ENCODE measurements around the gene AGBL4.
A peak's percentile ranks its signal among the peaks of the same experiment; 100 is the strongest.

The AGBL4 gene

DNA sequence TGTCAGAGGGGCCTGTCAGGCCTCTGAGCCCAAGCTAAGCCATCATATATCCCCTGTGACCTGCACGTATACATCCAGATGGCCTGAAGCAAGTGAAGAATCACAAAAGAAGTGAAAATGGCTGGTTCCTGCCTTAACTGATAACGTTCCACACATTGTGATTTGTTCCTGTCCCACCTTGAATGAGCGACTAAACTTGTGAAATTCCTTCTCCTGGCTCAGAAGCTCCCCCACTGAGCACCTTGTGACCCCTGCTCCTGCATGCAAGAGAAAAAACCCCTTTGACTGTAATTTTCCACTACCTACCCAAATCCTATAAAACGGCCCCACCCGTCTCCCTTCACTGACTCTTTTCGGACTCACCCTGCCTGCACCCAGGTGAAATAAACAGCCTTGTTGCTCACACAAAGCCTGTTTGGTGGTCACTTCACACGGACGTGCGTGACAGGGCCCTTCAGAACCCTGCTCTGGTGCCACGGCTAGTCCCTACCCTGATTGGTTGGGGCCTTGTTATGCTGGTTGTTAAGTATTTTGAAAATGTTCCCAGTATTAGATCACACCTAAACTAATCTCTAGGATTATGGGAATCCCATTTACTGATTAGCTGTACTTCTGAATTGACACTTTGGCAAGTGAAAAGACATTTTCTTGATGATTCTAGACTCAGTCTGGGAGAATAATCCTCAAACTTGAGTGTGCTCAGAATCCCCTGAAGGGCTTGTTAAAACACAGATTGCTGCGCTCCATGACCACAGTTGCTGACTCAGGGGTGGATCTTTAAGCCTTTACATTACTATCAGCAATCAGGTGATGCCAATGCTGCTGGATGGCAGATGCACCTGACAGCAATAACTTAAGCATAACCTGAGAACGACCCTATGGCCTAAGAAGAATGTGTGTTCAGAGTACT is 1523.0 kb downstream of the AGBL4 start:
- no peak for DNase-seq

DNA sequence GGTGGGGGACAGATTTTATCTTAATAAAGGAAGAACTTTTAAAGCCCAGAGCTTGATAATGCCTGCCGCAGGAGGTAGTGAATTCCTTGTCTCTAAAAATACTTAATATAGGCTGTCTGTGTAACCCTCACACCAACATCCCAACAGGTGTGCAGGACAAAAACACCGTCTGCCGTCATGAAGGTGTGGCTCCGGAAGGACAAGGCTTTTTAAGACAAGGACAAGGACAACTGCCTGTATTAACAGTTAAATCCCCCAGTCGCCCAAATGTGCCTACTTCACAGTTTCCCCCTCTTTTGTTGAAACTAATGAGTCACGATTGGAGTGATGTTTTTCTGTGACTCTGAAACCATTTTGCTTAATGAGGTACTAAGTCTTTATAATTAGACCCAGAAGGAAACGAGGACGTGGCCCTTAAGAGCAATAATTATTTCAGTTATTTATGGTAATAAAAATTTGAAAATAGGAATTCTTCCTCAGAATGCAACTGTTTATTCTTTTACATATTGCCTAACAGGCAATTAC is 1524.5 kb downstream of the AGBL4 start:
- no peak for DNase-seq

GRCh38 chr1:48498096-48498791 is 1525.5 kb downstream of the AGBL4 start:
- DNase-seq, result peak; percentile 39

GRCh38 chr1:48495911-48496310 is 1527.8 kb downstream of the AGBL4 start:
- DNase-seq, result no peak

- DNase-seq, result no peak
These were observed 1528.6 kb downstream of the AGBL4 start for GRCh38 chr1:48495166-48495565.

DNA sequence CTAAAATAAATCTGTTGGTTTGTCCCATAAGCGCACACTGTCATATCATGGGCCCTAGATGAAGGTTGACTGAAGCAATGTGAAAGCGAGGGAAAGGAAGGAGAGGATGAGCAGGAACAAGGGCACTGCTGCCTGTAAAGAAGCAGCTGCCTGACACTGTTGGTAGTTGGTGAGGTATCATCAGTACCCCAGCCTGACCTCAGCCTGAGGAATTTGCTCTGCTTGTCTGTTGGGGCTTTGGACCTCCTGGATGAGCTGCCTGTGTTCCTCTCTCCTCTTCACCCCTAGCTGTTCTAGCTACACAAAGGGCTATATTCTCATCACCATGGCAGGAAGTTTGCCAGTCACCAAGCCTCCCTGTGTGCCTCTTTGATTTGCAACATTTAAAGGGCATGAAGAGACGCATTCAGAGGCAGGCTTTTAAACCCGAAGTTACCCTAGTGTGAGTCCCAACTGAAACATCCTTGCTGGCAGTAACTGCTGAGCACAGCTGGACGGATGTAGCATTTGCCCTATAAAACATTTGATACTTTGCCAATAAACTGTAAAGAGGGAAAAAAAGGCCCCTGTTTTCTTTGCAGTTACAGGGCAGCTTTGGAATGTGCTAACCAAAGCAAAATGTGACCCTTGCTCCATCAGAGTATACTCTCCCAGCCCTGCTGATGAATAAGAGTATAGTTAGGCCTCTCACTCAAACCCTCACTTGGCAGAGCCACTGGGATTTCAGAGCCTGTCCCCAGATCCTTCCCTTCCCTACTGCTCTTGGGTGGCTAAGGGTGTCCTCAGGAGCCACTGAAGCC is 1529.6 kb downstream of the AGBL4 start:
- no peak for DNase-seq

GRCh38 chr1:48493041-48493440 is 1530.7 kb downstream of the AGBL4 start:
- DNase-seq, result no peak

GRCh38 chr1:48492392-48492791 is 1531.4 kb downstream of the AGBL4 start:
- DNase-seq, result no peak

GRCh38 chr1:48488721-48489120 is 1535.0 kb downstream of the AGBL4 start:
- DNase-seq, result no peak

All from stimulated activated naive CD4-positive, alpha-beta T cell treated with Interleukin-2 at 50 U/mL for 16 hours (primary cell).